GM18858 (cell line): ENCODE measurements around the gene ALDH3B1.

Experiments
- ATAC-seq: cut with Tn5 transposase; IDR thresholded peaks from one replicate; pipeline ENCODE4 v1.9.1; 2021; ENCODE audit not compliant: unreplicated experiment

Gene ALDH3B1

DNA sequence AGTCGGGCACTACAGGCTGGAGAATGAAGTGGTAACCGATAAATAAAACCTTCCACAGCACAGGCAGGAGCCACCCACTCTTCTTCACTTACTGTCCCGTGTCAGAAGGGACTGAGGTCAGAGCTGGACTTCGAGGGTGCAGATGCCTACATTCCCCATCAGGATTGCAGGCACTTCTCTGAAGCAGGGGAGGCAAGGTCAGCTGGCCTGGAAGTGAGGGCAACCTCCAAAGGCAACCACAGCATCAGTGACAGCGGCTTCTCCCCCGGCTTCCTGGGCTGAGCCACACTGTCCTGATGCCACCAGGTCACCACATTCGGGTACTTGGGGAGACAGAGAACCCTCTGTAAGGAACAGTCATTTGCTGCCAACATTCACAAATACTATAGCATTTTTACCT is 51.4 kb downstream of the ALDH3B1 start:
- no peak for ATAC-seq

GRCh38 chr11:68064926-68065325 is 54.8 kb downstream of the ALDH3B1 start:
- ATAC-seq = no peak

DNA sequence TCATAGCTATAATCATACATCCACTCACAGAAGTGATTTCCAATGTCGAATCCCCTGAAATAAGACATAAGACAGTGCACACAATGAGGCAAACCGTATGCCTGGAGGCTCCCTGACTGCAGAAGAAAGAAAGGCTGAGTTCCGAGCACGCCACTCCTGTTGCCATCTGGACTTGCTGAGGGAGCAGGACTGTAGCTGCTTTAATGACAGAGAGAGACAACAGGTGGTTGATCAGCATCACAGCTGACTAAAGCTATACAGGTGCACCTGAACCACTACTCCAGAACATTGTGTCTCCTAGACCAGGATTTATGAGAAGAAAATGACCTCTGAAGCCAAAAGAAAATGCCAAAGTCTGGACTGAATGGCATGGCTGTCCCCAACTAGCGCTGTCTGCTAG is 55.7 kb downstream of the ALDH3B1 start:
- ATAC-seq = no peak

- ATAC-seq = no peak
Observed at GRCh38 chr11:68066742-68067141, 56.6 kb downstream of the ALDH3B1 start.

- ATAC-seq = no peak
Observed at GRCh38 chr11:68067991-68068390, 57.9 kb downstream of the ALDH3B1 start.

DNA sequence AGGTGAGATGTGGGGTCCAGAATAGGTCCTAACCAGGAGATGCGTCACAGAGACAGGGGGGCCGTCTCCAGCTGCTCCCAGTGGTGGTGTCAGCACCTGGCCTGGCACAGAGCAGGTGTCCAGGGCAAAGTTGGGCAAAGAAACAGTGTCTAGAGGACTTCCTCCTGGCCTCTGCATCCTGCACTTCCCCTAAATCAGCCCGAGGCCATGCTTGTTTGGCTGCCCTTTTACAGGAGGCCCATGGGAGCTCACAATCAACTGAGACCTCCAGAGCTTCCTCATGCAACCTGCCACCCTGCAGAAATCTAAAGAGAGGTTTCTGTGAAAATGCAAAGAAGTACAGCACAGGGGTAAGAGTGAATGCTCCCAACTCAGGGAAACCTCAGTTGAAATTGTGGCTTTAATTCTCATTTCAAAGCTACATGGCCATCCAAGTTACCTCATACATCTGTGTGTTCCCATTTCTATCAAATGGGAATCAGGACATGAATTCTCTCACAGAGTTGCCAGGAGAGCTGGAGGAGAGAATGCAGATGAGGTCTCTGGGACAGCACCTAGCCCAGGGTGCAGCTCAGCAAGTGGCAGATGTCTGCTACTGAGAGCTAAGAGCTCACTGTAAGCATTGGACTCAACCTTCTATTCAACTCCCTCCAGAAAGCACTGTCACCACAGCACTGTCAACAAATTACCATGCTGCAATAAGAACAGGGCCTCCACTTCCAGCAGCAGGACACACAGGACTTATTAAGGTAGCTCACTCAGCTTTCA is 61.3 kb downstream of the ALDH3B1 start:
- ATAC-seq = no peak

DNA sequence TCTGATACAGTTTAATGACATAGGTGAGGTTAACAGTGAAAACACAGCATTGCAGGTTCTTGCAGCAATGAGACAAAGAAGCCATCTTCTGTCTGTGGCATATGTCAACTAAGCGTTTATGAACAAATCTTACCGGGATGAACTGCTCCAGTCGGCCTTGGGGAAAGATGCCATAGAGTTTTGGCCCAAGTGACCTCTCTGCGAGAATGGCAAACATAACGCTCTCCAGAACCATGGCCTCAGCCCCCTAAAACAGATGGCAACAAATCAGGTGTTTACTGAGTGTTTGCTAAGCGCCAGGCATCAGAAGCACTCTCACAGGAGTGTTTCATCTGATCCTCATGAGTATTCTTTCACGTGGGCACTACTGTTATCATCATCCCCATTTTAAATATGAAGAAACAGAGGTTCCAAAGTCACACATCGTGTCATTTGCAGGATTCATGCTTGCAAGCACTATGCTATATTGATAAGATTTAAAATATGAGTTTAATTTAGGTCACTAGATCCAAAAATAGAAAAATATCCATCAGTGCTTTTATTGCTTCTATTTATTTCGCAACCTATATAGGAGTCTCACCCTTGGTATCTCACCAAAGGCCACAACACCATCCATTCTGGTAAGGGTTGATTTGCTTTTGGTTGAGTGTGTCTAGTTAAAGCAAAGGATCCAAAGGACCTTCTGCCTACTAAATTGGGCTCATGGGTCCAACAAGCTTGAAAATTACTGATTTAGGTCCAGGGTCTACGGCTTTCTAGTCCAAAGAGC is 64.6 kb downstream of the ALDH3B1 start:
- no peak for ATAC-seq

- ATAC-seq = no peak
Observed at GRCh38 chr11:68076371-68077042, 66.4 kb downstream of the ALDH3B1 start.

- ATAC-seq = no peak
Observed at GRCh38 chr11:68077617-68078582, 67.8 kb downstream of the ALDH3B1 start.
